SH-SY5Y (cell line): ENCODE data around the gene OLAH.

Experiments used
- GATA2 ChIP-seq: IDR thresholded peaks from 2 replicates; pipeline ENCODE4 v1.6.1; 2011; ENCODE audit warnings: mild to moderate bottlenecking, low read depth, low read length
- GATA3 ChIP-seq: IDR thresholded peaks from 2 replicates; pipeline ENCODE4 v1.6.1; 2011; ENCODE audit warnings: low read depth, mild to moderate bottlenecking, low read length, moderate library complexity

Gene OLAH

GRCh38 chr10:15068802-15069201, 25.1 kb downstream of the OLAH start:
- no peak for TF ChIP-seq GATA3
- TF ChIP-seq GATA2, result no peak

GRCh38 chr10:15069230-15069629, 25.5 kb downstream of the OLAH start:
- TF ChIP-seq GATA3, result no peak
- no peak for TF ChIP-seq GATA2

- TF ChIP-seq GATA2 (no peak), GATA3 (no peak)
These were observed 28.6 kb downstream of the OLAH start for GRCh38 chr10:15072358-15072757.

GRCh38 chr10:15075421-15075820, 31.7 kb downstream of the OLAH start:
- no peak for TF ChIP-seq GATA3
- TF ChIP-seq GATA2, result no peak

- TF ChIP-seq GATA2 (no peak), GATA3 (no peak)
These were observed 40.1 kb downstream of the OLAH start for GRCh38 chr10:15083674-15084501.

GRCh38 chr10:15084502-15084922, 40.8 kb downstream of the OLAH start:
- TF ChIP-seq GATA3 (no peak), GATA2 (no peak)

GRCh38 chr10:15088428-15089261, 44.9 kb downstream of the OLAH start, which contains the start of gene ACBD7:
Gene ACBD7 (minus strand): TSS chr10:15088776. CDS start chr10:15088728, 48 bp downstream.
- TF ChIP-seq GATA2, result no peak
- no peak for TF ChIP-seq GATA3

- TF ChIP-seq GATA3 (no peak), GATA2 (no peak)
These were observed 47.7 kb downstream of the OLAH start for GRCh38 chr10:15091418-15091817.

- TF ChIP-seq GATA3 (no peak), GATA2 (no peak)
These were observed 49.2 kb downstream of the OLAH start for GRCh38 chr10:15092855-15093408.

GRCh38 chr10:15096661-15097010, 52.9 kb downstream of the OLAH start:
- TF ChIP-seq GATA3 (no peak), GATA2 (no peak)

- TF ChIP-seq GATA3 (no peak), GATA2 (no peak)
These were observed 53.5 kb downstream of the OLAH start, which contains the start of gene RPP38 for GRCh38 chr10:15097011-15097812. Gene RPP38 (plus strand): TSS chr10:15097355. CDS start chr10:15103315, 5,960 bp downstream.

GRCh38 chr10:15099886-15100285, 56.1 kb downstream of the OLAH start:
- TF ChIP-seq GATA2 (no peak), GATA3 (no peak)

- TF ChIP-seq GATA2 (no peak), GATA3 (no peak)
These were observed 59.8 kb downstream of the OLAH start for GRCh38 chr10:15103513-15103912.
